GM19238 (cell line): ENCODE data around the gene TMEM132A.
"Not testable (repeated sequence)": the region's sequence is repeated elsewhere in the genome, so short reads cannot be mapped to it uniquely, and the experiment has no call there.

ENCODE experiments used
- DNase-seq: peaks from one replicate; pipeline ENCODE4 v3.0.0; 2011; ENCODE audit warnings: low spot score; ENCODE audit not compliant: insufficient read length

The TMEM132A gene

GRCh38 chr11:60905551-60906113 lies 18.6 kb upstream of the TMEM132A start:
- DNase-seq: no peak

GRCh38 chr11:60906132-60906972 lies 17.9 kb upstream of the TMEM132A start, which contains the start of gene PRPF19:
Gene PRPF19 (minus strand): TSS chr11:60906585. CDS start chr11:60906382, 203 bp downstream.
- DNase-seq: peak; percentile 92

DNA sequence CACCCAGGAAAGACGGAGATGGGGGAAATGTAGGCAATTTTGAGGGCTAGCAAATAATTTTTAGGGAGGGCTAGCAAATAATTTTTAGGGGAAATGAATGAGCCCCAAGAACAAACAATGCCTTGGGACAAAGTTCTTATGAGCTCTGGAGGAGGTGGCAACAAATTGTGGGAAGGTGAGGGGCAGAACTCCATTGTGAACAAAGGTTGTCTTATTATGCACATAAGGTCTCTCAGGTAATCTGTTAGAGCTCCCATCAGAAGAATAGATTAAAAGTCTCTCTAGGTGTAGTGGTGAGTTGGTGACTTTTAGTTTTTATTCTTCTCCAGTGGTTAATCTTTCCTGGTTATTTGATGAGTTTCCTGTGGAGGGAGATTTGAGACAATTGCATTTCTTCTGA lies 15.5 kb upstream of the TMEM132A start:
- DNase-seq: no peak

- not testable (repeated sequence) for DNase-seq
Observed at GRCh38 chr11:60909680-60910280, 14.5 kb upstream of the TMEM132A start.

- DNase-seq: no peak
Observed at GRCh38 chr11:60910281-60910687, 14.0 kb upstream of the TMEM132A start.

GRCh38 chr11:60910711-60911380 lies 13.4 kb upstream of the TMEM132A start:
- DNase-seq: no peak

DNA sequence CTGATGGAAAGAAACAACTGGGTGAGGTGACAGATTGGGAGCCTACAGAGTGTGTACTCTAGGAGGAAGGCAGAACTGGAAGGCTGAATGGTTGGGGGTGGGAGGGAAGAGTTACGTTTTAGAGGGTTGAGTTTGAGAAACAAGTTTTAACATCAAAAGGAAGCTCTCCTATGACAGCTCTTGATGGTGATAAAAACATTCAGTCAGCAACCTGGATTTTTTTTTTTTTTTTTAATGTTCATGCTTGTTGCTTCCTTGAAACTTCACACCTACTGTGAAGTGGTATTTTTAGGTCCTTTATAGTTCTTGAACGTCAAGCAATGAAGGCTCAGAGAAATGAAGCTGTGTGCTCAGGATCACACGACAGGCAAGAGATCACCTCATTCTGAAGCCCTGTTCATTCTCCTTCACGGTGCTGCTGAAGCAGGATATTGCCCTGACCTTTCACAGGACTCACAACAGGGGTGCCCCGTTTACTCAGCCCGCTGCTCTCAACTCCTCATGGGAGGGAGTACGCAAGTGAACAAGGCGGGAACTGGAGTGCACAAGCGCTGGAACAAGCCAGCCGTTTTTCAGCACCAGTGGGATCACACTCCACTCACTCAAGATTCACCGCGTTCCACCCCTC lies 11.9 kb upstream of the TMEM132A start:
- DNase-seq: no peak

- DNase-seq: no peak
Observed at GRCh38 chr11:60912851-60913528, 11.3 kb upstream of the TMEM132A start.

GRCh38 chr11:60913793-60914632 lies 10.2 kb upstream of the TMEM132A start, which contains the start of gene TMEM109:
Gene TMEM109 (plus strand): TSS chr11:60914158. CDS start chr11:60919694, 5,536 bp downstream.
- peak; percentile 87 for DNase-seq

DNA sequence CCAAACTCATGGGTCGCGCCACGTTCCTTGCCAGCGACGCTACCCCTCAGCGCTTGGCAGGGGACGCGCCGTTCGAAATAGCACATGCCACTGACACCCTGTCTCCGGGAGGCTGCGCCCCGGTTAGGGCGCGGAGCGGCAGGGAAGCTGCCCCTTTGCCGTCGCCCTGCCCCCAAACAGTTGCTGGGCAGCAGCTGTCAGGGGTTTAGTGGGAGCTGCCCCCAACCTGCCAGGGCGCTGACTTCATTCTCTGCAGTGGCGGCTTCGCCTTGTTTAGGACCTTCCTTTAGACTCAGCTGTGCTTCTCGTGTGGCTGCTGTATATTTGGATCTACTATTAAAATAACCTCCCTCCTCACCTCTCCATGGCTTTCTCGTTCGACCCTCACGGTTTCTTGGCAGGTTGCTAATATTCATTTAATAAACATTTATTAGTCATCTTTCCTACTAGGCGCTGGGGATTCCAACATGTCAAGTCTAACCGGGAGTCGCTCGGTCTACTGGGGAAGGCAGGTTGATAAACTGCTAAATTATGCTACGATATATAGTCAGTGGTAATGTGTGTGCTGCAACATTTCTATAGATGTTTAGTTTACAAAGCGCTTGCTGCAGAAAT lies 9.5 kb upstream of the TMEM132A start:
- no peak for DNase-seq

DNA sequence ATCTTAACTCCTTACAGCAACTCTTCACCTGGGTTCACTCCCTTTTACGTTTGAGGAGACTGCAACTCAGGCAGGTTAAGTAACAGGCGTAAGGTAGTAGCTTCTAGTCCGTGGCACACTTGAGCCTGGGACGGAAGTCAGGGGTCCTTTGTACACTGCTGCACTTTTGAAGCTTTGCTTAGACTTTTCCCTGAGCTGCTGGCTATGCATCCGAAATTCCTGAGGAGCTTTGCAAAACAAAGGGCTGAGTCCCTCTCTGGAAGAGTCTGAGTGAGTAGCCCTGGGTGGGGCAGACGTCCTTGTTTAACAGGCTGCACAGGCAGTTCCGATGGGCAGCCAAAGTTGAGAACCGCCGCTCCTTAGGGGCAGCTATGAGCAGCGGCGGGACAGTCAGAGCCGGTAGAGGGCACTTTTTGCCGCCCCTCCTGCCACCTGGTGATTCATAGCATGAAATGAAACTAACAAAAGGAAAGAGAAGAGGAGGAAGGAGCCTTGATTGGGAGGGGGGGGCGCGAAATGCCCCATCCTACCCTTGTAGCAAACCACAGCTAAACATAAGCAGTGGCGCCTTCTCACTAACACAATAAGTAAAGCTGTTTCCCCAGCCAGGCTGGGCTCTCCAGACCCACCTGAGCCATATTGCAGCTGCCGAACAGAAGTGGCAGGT lies 8.9 kb upstream of the TMEM132A start:
- DNase-seq: peak; percentile 79

- no peak for DNase-seq
Observed at GRCh38 chr11:60916669-60917206, 7.5 kb upstream of the TMEM132A start.

DNA sequence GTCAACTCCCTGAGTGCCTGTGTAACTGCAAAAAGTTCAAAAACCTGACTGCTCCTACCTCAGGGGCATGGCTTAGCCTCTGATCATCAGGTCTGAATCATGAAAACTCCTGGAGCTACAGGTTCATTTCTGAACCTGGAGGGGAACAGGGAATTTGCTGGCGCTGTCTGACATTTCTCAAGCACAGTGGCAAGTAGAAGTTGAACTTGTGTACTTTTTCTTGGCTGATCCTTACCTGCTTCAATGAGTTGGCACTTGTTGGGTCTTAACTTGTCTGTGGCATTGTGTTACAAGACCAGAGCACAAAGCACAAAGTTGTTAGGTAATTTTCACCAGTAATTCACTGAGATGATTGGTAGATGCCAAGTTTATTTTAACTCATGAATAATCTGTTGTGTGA lies 7.0 kb upstream of the TMEM132A start:
- no peak for DNase-seq

- DNase-seq: no peak
Observed at GRCh38 chr11:60918251-60918938, 5.9 kb upstream of the TMEM132A start.

DNA sequence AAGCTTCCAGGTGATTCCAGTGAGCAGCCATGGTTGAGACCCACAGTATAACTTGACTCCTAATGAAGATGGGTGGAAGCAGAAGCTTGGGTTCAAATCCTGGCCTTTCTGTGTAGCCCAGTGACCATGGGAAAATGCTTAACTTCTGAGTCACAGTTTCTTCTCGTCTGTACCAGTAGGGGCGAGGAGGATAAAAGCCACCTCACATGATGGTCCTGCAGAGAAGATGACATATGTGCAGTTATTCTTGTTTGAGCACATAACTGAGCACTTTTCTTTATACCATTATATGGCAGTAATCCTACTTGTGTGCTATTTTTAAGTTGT lies 5.4 kb upstream of the TMEM132A start:
- no peak for DNase-seq

GRCh38 chr11:60919320-60919719 lies 4.9 kb upstream of the TMEM132A start:
- no peak for DNase-seq

DNA sequence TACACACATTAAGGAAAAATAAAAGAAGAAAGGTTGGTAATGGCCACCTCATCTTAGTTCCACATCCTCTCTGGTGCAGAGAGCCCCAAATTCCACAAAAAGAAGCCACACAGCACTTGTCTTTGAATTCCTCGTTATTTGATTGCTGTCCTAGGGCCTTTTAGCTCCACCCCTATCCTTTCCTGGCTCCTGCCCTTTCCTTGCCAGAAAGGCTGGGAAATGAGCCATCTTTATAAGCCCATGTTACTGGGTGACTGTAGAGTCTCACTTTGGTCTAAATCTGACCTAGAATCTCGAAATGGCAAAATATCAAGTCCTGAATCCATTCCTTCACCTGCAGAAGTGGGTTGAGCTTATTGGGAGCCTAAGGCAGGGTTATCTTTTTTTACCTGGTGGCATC lies 4.3 kb upstream of the TMEM132A start:
- no peak for DNase-seq

DNA sequence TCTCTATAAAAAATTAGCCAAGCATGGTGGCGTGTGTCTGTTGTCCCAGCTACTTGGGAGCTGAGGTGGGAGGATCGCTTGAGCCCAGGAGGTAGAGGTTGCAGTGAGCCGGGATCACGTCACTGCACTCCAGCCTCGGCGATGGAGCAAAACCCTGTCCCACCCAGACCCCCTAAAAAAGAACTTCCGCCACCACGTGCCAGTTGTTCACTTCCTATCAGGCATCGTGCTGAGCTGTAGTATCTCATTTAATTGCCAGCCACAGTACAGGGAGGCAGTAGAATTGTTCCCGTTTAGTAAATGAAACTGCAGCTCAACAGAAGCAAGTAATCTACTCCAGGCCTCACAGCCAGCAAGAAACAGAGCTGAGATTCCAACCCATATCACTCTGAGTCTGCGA lies 3.0 kb upstream of the TMEM132A start:
- DNase-seq: no peak
